ENCODE results near the gene HEPACAM2.

HEPACAM2 gene

GRCh38 chr7:93231799-93232672, 5.8 kb upstream of the HEPACAM2 start, which contains the start of gene VPS50:
VPS50 (plus strand) TSS chr7:93232366; CDS start chr7:93232468, 102 bp downstream.
- TF ChIP-seq CTCF (conservative IDR thresholded peaks at IDR 0.05; ENCODE audit: low read depth), result no peak
- peak within 1 kb of the TSS; percentile 81 for H3K27ac ChIP-seq
- CTCF ChIA-PET, result interaction anchor here (0.6 to 0.7 kb wide), 2 partner anchors 610 to 1456 kb away, joined by 3 to 4 read pairs; no protein-coding TSS in a partner anchor
- peak; percentile 96 for DNase-seq (ENCODE audit: low spot score)
- POLR2A ChIA-PET (ENCODE audit: low non-redundant PET), result interaction anchor here (0.5 to 0.6 kb wide), 2 partner anchors 543 to 734 kb away, joined by 3 to 6 read pairs; no protein-coding TSS in a partner anchor

GRCh38 chr7:93231259-93231658, 5.0 kb upstream of the HEPACAM2 start:
- H3K27ac ChIP-seq, result peak overlapping the region; percentile 81
- peak; percentile 20 for DNase-seq (ENCODE audit: low spot score)
- ChIA-PET CTCF (interaction anchor here (0.7 kb wide), 1 partner anchor 1457 kb away, joined by 4 read pairs; no protein-coding TSS in a partner anchor), POLR2A (ENCODE audit: low non-redundant PET) (no interaction called here)
- TF ChIP-seq CTCF (conservative IDR thresholded peaks at IDR 0.05; ENCODE audit: low read depth), result no peak

- POLR2A ChIA-PET (ENCODE audit: low non-redundant PET), result no interaction called here
- DNase-seq (ENCODE audit: low spot score), result peak; percentile 62
Observed at GRCh38 chr7:93228302-93228701, 2.0 kb upstream of the HEPACAM2 start.

GRCh38 chr7:93219868-93220267, 6.4 kb downstream of the HEPACAM2 start:
- ChIA-PET CTCF (no interaction called here), POLR2A (ENCODE audit: low non-redundant PET) (no interaction called here)
- no peak for TF ChIP-seq CTCF (conservative IDR thresholded peaks at IDR 0.05; ENCODE audit: low read depth)
- no peak overlapping the region for H3K27ac ChIP-seq
- no peak for DNase-seq (ENCODE audit: low spot score)

More at GRCh38 chr7:93228302-93228701, 2.0 kb upstream of the HEPACAM2 start:
- H3K27ac ChIP-seq, result no peak overlapping the region
- peak; percentile 92 for TF ChIP-seq CTCF (conservative IDR thresholded peaks at IDR 0.05; ENCODE audit: low read depth)
- CTCF ChIA-PET, result interaction anchor here (0.5 to 0.7 kb wide), 4 partner anchors 10 to 641 kb away, joined by 3 to 4 read pairs (median 4); no protein-coding TSS in a partner anchor

GRCh38 chr7:93218997-93219827, 7.1 kb downstream of the HEPACAM2 start:
- no peak for TF ChIP-seq CTCF (conservative IDR thresholded peaks at IDR 0.05; ENCODE audit: low read depth)
- no peak for DNase-seq (ENCODE audit: low spot score)
- CTCF ChIA-PET, result interaction anchor here (0.9 kb wide), 1 partner anchor 9 kb away, joined by 3 read pairs; no protein-coding TSS in a partner anchor
- H3K27ac ChIP-seq, result no peak overlapping the region
- POLR2A ChIA-PET (ENCODE audit: low non-redundant PET), result no interaction called here

- CTCF ChIA-PET, result no interaction called here
- H3K27ac ChIP-seq, result no peak overlapping the region
- POLR2A ChIA-PET (ENCODE audit: low non-redundant PET), result no interaction called here
- no peak for DNase-seq (ENCODE audit: low spot score)
- TF ChIP-seq CTCF (conservative IDR thresholded peaks at IDR 0.05; ENCODE audit: low read depth), result no peak
Observed at GRCh38 chr7:93212881-93213280, 13.4 kb downstream of the HEPACAM2 start.
